Activated CD8-positive, alpha-beta memory T cell treated with anti-CD3 and anti-CD28 coated beads, Interleukin-2, amount 50 U/mL, for 1 hour (primary cell): ENCODE measurements around the gene DDX3X.
A peak's percentile ranks its signal among the peaks of the same experiment; 100 is the strongest.
"Not testable (repeated sequence)": the region's sequence is repeated elsewhere in the genome, so short reads cannot be mapped to it uniquely, and the experiment has no call there.

ENCODE experiments used
- DNase-seq: peaks from one replicate; pipeline ENCODE4 v3.0.0-alpha.2; 2020; ENCODE audit errors: extremely low read depth

DDX3X gene

DNA sequence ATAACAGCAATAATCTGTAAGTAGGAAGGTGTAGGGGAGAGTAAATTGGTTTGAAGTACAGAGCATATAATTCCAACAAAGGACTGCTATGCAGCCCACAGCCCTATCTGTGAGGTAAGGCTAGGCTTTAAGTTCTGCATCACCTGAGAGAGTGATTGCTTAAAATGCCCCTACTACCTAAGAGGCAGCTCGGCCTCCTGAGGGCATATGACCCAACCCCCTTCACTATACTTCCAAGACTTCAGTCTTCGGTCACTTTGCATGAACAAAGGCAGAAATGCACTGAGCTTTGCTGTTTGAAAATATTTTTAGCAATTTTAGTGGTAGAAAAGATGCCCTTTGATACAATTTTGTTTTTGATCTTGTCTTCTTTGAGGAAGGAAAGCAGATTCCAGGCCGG, 4.9 kb upstream of the DDX3X start:
- DNase-seq: no peak

GRCh38 chrX:41332005-41332404, 2.0 kb upstream of the DDX3X start:
- DNase-seq: no peak

GRCh38 chrX:41332408-41333002, 1.5 kb upstream of the DDX3X start:
- no peak for DNase-seq

DNA sequence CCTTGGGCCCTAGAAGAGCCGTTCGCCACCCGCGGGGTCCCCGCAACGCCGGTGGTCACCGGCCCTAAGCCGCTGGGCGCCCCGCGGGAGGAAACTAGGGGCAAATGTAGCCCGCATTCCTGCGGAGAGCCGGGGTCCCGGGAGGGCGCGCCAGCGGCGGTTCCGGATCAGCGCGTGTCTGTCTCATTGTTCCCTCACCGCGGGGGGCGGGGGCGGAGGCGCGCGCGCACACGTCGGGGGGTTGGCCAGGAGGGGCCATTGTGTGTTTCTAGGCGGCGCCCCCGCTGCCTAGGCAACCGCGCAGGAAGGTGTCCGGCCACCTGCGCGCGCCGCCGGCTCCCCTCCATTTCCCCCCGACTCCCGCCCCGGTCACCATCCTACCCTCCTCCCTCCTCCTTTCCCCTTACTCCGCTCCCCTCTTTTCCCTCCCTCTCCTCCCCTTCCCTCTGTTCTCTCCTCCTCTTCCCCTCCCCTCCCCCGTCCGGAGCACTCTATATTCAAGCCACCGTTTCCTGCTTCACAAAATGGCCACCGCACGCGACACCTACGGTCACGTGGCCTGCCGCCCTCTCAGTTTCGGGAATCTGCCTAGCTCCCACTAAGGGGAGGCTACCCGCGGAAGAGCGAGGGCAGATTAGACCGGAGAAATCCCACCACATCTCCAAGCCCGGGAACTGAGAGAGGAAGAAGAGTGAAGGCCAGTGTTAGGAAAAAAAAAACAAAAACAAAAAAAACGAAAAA, 789 bp upstream of the DDX3X start:
- peak; percentile 74 for DNase-seq

DNA sequence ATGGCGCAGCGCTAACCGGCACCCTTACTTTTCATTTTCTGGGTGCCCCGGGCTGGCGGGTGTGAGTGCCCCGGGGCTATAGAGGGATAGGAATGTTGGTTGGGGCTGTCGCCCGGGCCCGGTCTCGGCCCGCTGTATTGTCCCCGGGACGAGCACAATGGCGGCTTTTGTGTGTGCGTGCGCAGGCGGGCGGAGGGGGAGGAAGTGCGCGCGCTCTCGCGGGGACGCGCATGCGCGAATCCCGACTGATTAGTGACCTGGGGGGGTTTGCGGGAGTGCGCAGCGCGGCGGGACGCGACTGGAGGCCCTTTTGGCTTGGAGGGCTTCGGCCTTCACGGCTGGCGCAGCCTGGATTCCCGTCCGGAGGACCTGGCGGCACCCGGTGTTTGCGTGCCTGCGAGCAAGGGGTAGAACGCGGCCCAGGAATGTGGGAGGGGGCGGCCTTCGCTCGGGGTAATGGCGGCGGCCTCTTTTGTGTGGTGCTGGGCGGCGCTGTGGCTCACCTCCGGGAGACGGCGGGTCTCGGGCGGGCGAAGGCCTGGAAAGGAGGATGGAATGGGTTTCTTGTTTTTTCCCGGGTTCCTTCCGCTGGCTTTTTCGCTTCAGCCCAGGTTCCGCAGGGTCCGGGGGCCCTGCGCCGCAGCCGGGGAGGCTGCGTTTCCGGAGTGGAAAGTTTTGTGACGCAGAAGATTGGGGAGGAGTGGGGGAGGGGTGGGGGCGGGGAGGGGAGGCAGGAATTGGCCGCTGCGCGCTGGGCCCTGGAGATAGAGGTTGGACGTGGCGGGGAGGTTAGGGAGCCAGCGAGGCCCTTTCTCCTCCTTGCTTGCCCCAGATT, 618 bp downstream of the DDX3X start:
- DNase-seq: peak; percentile 61

- no peak for DNase-seq
Observed at GRCh38 chrX:41335198-41335957, 1.4 kb downstream of the DDX3X start.

- no peak for DNase-seq
Observed at GRCh38 chrX:41335958-41336331, 2.0 kb downstream of the DDX3X start.

DNA sequence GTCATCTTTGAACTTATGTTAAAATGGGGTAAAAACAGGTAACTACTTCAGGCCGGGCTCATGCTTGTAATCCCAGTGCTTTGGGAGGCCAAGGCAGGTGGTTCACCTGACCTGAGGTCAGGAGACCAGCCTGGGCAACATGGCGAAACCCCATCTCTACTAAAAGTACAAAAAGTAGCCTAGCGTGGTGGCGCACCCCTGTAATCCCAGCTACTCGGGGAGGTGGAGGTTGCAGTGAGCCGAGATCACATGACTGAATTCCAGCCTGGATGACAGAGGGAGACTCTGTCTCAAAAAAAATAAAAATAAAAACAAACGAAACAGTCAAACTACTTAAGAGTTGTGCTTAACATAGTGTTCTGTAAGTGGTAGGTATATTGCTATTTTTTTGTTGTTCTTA, 2.5 kb downstream of the DDX3X start:
- no peak for DNase-seq

DNA sequence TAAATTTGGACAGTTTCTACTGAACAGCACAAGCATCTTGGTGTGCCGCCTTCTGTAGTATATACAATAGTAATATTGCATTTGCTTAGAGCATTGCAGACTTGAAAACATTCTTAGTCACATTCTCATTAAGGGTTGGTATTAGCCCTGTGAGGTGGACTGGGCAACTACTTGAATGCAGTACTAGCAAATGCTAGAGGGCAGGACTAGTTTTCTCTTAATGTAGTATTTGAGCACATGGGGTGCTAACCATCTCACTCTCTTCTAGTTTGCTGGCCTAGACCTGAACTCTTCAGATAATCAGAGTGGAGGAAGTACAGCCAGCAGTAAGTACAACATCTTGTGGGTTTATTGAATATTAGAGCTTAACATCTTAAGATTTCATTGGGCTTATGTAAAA, 3.2 kb downstream of the DDX3X start:
- no peak for DNase-seq

DNA sequence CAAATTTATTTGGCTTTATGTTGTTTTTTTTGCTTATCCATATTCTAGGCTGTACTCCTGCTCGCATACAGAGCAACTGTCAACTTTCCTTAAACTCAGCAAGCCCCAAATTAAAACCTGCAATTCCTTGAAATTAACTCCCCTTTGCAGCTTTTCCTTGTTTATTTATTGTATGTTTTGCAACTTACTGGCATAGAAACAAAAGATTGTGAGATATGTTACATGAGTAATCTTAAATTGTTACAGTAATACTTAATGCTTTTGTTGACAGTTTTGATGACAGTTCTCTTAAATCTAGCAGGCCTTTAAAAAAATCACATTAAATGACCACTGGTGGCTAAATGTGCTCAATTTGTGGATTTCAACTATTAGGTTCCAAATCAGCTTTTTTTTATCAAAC, 4.5 kb downstream of the DDX3X start:
- no peak for DNase-seq

- DNase-seq: no peak
Observed at GRCh38 chrX:41339148-41339547, 5.2 kb downstream of the DDX3X start.

GRCh38 chrX:41344053-41344452, 10.1 kb downstream of the DDX3X start:
- DNase-seq: no peak

GRCh38 chrX:41347186-41347585, 13.2 kb downstream of the DDX3X start:
- no peak for DNase-seq

DNA sequence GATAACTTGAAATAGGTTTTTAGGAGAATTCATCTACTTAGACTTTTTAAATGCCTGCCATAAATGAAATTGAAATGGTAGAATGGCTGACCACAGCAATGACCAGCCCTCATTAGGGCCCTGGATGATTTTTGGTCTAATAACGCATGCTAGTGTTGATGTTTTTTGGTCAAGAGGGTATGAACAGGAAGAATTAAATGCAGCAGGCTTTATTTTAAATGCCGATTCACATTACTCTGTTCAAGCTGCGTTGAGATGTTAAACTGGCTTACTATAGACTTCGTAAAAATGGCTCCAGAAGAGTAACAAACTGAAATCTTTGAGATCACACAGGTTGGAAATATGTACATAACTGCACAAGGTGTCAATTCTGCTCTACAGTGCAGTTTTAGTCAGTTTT, 14.6 kb downstream of the DDX3X start:
- DNase-seq: no peak

DNA sequence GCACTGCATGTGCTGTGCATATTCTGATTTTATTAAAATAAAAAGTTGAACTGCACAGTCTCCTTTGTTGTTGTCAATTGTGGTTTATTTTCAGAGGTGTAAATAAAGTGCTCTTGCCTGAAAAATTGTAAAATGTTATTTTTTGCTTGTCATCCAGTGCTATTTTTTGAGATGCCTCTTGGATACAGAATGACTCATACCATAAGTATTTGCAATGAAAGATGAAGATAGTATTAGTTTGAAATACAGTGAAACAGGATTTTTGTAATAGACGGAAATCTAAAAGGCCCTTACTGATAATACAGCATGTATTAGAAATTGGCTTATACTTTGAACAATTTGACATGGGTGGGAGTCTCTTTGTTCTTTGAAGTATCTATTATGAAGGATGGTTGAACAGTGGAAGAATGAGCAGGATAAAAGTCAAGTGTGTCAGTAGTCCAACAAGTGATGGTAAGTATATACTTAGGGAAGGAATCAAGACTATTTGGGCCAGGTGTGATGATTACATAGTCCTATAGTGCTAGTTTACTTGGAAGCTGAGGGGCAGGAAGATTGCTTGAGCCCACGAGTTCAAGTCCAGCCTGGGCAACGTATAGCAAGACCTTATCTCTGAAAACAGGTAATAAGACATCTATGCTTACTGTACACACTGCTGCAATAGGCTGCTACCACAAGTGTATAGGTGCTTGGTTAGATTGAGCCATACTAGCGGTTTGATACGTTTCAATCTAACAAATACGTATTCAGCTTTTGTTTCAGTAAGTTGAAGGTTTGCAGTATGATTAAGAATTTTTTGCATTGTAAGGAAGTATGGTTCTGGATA, 16.4 kb downstream of the DDX3X start:
- DNase-seq: no peak

DNA sequence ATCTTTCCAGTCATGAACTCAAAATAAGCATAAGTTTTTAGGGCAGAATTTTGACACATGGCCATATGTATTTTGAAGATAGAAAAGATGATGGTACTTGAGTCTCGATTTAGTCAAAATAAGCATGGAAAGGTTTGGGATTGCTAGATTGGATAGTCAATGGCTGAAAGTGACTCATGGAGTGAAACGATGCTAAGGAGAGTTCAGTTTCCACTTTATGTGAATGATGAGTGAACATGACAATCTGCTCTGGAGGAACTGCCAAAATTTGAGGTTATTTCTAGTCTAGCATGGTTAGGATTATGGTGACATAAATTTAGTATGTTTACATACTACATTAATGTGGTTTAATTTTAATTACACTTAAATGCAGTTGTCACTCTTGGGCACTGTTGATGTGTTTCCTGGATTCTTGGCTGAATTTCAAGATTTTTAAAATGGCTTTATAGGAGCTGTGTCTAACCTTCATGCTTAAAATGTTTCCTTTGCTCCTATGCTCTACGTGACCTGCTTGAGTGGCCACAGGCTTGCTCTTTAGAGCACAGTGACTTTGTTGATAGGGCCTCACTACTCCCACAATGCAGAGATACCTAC, 17.1 kb downstream of the DDX3X start:
- no peak for DNase-seq

DNA sequence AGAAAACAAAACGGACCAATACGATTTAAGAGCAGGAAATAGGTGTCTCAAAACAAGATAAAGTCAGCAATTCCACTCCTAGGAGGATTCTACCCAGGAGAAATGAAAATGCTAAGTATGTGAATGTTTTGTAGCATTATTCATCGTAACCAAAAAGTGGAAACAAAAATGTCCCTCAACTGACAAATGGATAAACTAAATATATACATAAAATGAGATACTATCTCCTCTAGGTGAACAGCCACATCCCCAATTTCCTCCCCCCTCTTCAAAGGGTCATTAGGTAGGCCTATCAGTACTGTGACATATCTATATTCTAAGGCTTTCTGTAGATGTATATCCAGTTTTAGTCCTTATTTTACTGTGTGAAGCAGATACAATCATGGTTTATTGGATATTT, 18.0 kb downstream of the DDX3X start:
- DNase-seq: no peak

DNA sequence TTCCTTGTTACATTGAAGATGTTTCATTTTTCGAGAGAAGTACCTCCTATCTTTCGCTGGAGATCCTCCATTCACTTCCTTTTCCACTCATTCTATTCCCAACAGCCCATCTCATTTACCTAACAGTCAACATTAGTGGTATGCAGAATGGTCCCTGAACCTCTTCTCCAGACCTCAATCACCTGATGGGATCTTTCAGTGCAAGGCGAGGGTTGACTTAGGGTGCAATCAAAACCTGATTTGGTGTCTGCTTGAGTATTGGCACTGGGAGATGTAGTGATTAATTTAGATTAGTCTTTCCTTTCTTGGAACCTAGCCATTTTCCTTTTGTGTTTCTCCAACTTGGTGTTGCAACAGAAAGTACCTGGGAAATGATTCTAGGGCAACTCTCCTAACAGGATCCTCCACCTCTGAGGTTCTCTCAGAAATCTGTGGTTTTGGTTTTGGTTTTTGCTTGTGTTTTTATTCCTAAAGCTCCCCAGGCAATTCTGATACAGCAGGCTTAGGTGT, 18.4 kb downstream of the DDX3X start:
- no peak for DNase-seq

DNA sequence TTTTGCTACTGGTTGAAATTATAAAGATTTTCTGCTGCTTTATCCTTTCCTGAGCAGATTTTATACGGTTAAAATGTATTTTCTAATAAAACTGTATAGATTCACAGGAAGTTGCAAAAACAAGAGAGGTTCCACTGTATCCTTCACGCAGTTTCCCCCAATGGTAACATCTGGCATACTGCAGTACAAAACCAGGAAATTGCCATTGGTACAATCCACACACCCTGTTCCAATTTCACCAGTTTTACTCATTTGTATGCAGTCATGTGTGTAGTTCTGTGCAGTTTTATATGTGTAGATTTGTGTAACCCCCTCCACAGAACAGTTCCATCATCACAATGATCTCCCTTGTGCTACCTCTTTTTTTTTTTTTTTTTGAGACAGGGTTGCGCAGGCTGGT, 20.0 kb downstream of the DDX3X start:
- no peak for DNase-seq

GRCh38 chrX:41369152-41369551, 35.2 kb downstream of the DDX3X start:
- DNase-seq: no peak

GRCh38 chrX:41371575-41371974, 37.6 kb downstream of the DDX3X start:
- DNase-seq: not testable (repeated sequence)
